K562 (cell line): ENCODE measurements around the gene CHRDL2. TPM values are rescaled to one million over a fixed set of nuclear protein-coding genes. Genes with fewer than 3 reads are reported as not detected.

Experiments used
- CBX1 ChIP-seq: sonication (generic); IDR thresholded peaks from 2 replicates; pipeline ENCODE4 v1.6.1; 2016; ENCODE audit warnings: antibody characterized with exemption, low read depth, mild to moderate bottlenecking
- ELK1 ChIP-seq: sonication (generic); formaldehyde crosslinking; IDR thresholded peaks from 2 replicates; pipeline ENCODE4 v1.8.1; 2022; ENCODE audit warnings: missing genetic modification reagents
- FOXJ3 ChIP-seq: sonication (generic); formaldehyde crosslinking; IDR thresholded peaks from 2 replicates; pipeline ENCODE4 v1.4.0; 2020; ENCODE audit warnings: mild to moderate bottlenecking, missing genetic modification reagents
- FOXM1 ChIP-seq, 2 experiments: fragments of 450-650 bp in 1 of 2; sonication (generic) in 1 of 2; formaldehyde crosslinking in 1 of 2; IDR thresholded peaks; 2 replicates each; pipeline versions ENCODE4 v1.6.1 to v1.9.0; 2017 to 2022; ENCODE audit warnings: low read depth in 2 of 2, mild to moderate bottlenecking in 2 of 2, missing genetic modification reagents in 1 of 2, moderate library complexity in 1 of 2
- GTF2F1 ChIP-seq: IDR thresholded peaks from 2 replicates; pipeline ENCODE4 v1.6.1; 2011; ENCODE audit warnings: low read depth, low read length, improper control_type of control experiment
- KLF10 ChIP-seq: fragments of 250-450 bp; sonication (Bioruptor Pico); IDR thresholded peaks from 2 replicates; pipeline ENCODE4 v1.6.1; 2021; ENCODE audit warnings: matching md5 sums
- RAD21 ChIP-seq, 2 experiments: fragments of 250-450 bp in 1 of 2; fragments of 450-650 bp in 1 of 2; sonication (Bioruptor Pico) in 1 of 2; formaldehyde crosslinking in 1 of 2; IDR thresholded peaks in 1 of 2; conservative IDR thresholded peaks in 1 of 2; 2 replicates each; pipeline versions ENCODE4 v1.4.0 to v1.8.0; 2020 to 2022; ENCODE audit warnings: mild to moderate bottlenecking in 2 of 2, moderate library complexity in 1 of 2
- TSC22D4 ChIP-seq: fragments of 450-650 bp; IDR thresholded peaks from 2 replicates; pipeline ENCODE4 v1.6.1; 2016; ENCODE audit warnings: missing genetic modification characterization, missing biosample characterization, control low read depth
- polyA plus RNA-seq, 8 experiments: library from polyadenylated mRNA; depleted of rRNA in 4 of 8; stranded (reverse) in 5 of 8; unstranded in 3 of 8; fragments of >200 nt; fragmentation: Nextera tagmentation in 2 of 8; fragmentation: Illumina TruSeq in 1 of 8; extraction: Ambion mirVana in 2 of 8; extraction: Trizol in 1 of 8; gene quantifications; 2 replicates each; pipeline versions ENCODE4 v1.2.1 to v1.2.3, GENCODE V29; 2011 to 2014; ENCODE audit warnings: inconsistent platforms in 1 of 8, missing spikeins in 1 of 8
- total RNA-seq, 7 experiments: library from RNA; depleted of rRNA in 6 of 7; stranded (reverse); fragments of >200 nt in 6 of 7; fragmentation: Illumina TruSeq in 2 of 7; extraction: Trizol in 2 of 7; gene quantifications; 2 replicates each; pipeline versions ENCODE4 v1.2.1 to v1.2.3, GENCODE V29; 2011 to 2021; ENCODE audit warnings: low replicate concordance in 1 of 7

The CHRDL2 gene
- total and polyA plus RNA-seq, 9 of the 15 experiments (the other 6 are each of a cell fraction or from before 2014, with no cell fraction given), result not detected

DNA sequence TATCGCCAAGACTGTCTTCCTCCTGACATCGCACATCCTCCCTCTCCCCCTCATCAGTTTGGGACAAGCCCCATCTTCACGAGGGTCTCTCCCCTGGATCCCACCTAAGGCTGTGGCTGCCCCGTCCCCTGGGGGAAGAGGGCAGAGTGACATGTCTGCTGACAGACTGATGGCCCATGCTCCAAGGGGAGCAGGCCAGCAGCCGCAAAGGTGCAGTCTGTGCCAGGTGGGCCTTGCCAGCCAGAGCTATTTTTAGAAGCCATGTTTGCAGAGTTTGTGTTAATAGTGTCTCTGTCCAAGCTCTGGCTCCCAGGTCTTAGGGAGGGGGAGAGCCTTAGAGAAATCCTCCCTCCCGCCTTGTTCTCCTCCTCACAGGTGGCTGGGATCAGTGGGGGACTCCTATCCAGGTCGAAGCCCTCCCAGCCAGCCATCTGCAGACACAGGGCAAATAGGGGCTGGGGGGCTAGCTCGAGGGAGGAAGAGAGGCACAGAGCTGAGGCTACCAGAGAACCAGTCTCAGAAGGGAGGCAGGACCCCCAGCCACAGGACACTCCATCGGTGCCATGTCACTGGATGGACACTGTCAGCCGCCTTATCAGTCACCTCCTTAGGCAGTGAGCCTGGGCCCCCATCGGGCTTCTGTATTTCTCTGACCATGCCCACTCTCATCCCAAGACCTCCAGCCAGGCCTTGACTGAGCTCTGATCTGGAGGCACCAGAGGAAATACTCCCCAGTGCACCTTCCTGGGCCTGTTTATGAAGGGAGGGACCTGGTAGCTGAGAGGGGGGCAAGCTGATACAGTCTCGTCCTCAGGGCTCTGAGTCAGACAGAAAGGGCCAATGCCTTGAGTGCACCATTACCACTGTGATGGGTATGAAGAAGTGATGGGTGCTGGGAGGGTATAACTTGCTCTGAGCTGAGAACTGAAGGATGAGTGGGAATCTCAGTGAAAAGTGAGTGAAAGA, 49.3 kb downstream of the CHRDL2 start (continued):
- TF ChIP-seq FOXM1 (IDR thresholded peaks at IDR 0.05; ENCODE audit: low read depth), result no peak
- TF ChIP-seq FOXM1 (CRISPR knock-in tag; IDR thresholded peaks at IDR 0.05; ENCODE audit: low read depth), result no peak
- no peak for TF ChIP-seq KLF10 (CRISPR knock-in tag)
- no peak for TF ChIP-seq CBX1
- no peak for TF ChIP-seq ELK1 (CRISPR knock-in tag)
- TF ChIP-seq TSC22D4 (tag), result no peak
- no peak for TF ChIP-seq GTF2F1
- TF ChIP-seq RAD21 (CRISPR knock-in tag; conservative IDR thresholded peaks at IDR 0.05 in 1 of 2, IDR thresholded peaks at IDR 0.05 in 1 of 2), result no peak
- no peak for TF ChIP-seq FOXJ3 (CRISPR knock-in tag)
- TF ChIP-seq, all 486 proteins: peak for 0
